GM12892 (cell line): ENCODE results near the gene INAVA.

Source experiments
- POLR2A ChIP-seq: IDR thresholded peaks from 2 replicates; pipeline ENCODE4 v1.6.1; 2011; ENCODE audit warnings: low read depth, low read length, control low read depth
- POLR2AphosphoS5 ChIP-seq: IDR thresholded peaks from 2 replicates; pipeline ENCODE4 v1.6.1; 2011; ENCODE audit warnings: low read depth, low read length, control low read depth

- TF ChIP-seq POLR2AphosphoS5 (no peak), POLR2A (no peak)
These were observed 13.6 kb downstream of the INAVA start for GRCh38 chr1:200908191-200908868.
